Kidney epithelial cell (primary cell): ENCODE data around the gene EIF3L. TPM values are rescaled to one million over a fixed set of nuclear protein-coding genes. Genes with fewer than 3 reads are reported as not detected.

Experiments used
- DNase-seq: peaks from one replicate; pipeline ENCODE4 v3.0.0-alpha.2; 2010; ENCODE audit warnings: low read depth
- H3K27me3 ChIP-seq: 2 replicates; pipeline ENCODE4 v1.6.0; 2011; ENCODE audit warnings: low read length; ENCODE audit not compliant: control insufficient read depth, insufficient read depth
- H3K36me3 ChIP-seq: 2 replicates; pipeline ENCODE4 v1.5.1; 2011; ENCODE audit warnings: low read length; ENCODE audit not compliant: control insufficient read depth, insufficient read depth
- H3K4me3 ChIP-seq: 2 replicates; pipeline ENCODE4 v1.5.1; 2011; ENCODE audit warnings: low read depth, mild to moderate bottlenecking, control low read depth, low read length
- total RNA-seq: library from RNA; depleted of rRNA; stranded (reverse); fragments of >200 nt; gene quantifications from 2 replicates; pipeline ENCODE4 v1.2.3, GENCODE V29; 2015
- TF ChIP-seq, protein P1 (sequence below): IDR thresholded peaks from 2 replicates; pipeline ENCODE4 v1.5.1; 2011; ENCODE audit warnings: mild to moderate bottlenecking, moderate library complexity, low read length, control low read depth, inconsistent platforms; ENCODE audit not compliant: insufficient read depth, poor library complexity, severe bottlenecking

The EIF3L gene
- total RNA-seq, 1 donor from 2014 or later = 439 TPM

DNA sequence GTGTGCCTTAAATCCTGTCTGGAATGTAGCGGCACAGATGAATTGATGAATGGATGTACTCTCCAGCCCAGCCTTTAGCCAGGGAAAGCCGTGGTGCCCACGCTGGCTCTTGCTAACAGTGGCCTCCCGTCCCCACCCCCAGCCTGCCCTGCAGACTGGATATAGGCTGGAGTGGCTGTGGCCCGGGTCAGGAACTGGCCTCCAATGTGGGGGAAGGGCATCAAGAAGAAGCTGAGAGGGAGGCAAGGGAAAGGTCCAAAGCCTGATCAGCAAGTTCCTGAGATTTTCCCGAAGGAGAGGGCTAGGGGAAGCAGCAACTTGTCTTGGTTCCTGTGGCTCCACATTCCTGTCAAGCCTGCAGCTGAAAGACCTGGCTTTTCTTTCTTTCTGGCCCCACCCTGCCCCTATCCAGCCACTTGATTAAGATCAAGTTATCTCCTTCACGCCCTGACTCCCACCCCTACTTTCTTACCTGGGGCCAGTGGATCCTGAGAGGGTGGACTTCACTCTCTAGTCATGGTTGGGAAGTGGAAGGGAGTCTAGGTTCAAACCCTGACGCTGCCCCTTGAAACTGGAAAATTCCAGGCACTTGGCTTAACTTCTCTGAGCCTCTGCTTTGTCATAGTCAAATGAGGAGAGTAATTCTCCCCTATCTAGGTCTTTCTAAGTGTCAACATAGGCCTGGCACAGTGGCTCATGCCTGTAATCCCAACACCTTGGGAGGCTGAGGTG, 45.9 kb downstream of the EIF3L start:
- TF ChIP-seq, protein P1, sequence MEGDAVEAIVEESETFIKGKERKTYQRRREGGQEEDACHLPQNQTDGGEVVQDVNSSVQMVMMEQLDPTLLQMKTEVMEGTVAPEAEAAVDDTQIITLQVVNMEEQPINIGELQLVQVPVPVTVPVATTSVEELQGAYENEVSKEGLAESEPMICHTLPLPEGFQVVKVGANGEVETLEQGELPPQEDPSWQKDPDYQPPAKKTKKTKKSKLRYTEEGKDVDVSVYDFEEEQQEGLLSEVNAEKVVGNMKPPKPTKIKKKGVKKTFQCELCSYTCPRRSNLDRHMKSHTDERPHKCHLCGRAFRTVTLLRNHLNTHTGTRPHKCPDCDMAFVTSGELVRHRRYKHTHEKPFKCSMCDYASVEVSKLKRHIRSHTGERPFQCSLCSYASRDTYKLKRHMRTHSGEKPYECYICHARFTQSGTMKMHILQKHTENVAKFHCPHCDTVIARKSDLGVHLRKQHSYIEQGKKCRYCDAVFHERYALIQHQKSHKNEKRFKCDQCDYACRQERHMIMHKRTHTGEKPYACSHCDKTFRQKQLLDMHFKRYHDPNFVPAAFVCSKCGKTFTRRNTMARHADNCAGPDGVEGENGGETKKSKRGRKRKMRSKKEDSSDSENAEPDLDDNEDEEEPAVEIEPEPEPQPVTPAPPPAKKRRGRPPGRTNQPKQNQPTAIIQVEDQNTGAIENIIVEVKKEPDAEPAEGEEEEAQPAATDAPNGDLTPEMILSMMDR = no peak
- no peaks in the 10 kb centered on the region for H3K27me3 ChIP-seq
- no peak overlapping the region for H3K4me3 ChIP-seq
- DNase-seq = no peak
- H3K36me3 ChIP-seq = no peaks in the 10 kb centered on the region

DNA sequence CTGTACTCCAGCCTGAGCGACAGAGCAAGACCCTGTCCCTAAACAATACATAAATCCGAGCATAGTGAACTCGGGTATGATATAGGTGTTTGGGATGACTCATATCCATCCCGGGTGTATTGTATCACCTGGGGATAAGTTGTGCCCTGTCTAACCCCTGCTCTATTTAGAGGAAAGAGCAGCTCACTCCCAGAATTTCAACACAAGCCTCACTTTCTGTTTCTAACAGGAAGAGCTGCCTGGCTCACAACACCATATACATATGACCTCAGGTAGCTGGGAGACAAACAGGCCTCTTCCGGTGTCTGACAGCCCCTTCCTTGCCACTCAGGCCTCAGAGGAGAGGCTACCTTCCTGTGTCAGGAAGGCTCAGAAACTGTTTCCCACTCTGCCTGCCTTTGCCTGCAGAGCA, 47.0 kb downstream of the EIF3L start:
- Histone ChIP-seq H3K27me3 (no peaks in the 10 kb centered on the region), H3K36me3 (no peaks in the 10 kb centered on the region), H3K4me3 (no peak overlapping the region)
- TF ChIP-seq, protein P1 = no peak
- DNase-seq = no peak

DNA sequence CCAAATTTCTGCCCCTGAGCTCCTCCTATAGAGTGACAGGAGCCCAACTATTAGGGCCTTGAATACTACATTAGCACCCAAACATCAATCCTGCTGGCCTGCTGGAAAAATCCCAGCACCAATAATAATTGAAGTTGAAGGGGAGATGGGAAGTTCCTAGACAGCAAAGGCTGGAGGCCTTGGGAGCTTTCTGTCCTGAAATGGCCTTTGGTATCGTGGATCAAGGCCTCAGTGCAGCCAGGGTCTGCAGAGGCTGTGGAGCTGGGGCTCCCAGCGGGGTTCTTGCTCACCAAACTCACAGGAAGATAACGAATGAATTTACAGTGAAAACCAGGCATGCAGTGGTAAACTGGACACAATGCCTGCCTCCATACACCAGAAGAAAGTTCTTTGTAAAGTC, 47.7 kb downstream of the EIF3L start:
- Histone ChIP-seq H3K4me3 (no peak overlapping the region), H3K36me3 (no peaks in the 10 kb centered on the region), H3K27me3 (no peaks in the 10 kb centered on the region)
- DNase-seq = no peak
- TF ChIP-seq, protein P1 = no peak

DNA sequence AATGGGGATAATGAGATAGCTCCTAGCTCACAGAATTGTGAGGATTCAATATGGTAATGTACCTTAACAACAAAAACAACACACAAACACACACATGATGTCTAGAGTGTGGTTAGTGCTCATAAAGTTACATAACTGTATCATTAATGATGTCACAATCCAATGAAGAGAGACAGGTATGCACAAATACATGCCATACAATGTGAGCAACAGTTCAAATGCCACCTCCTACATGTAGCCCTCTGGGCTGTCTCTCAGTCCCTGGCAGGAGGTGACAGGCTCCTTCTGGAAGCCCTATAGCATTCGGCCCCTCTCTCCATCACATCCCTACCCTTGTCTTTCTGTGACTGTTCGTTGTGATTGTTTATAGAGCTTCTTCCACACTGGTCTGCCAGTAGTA, 48.6 kb downstream of the EIF3L start:
- H3K27me3 ChIP-seq = no peaks in the 10 kb centered on the region
- H3K4me3 ChIP-seq = no peak overlapping the region
- no peak for DNase-seq
- TF ChIP-seq, protein P1 = no peak
- H3K36me3 ChIP-seq = no peaks in the 10 kb centered on the region

DNA sequence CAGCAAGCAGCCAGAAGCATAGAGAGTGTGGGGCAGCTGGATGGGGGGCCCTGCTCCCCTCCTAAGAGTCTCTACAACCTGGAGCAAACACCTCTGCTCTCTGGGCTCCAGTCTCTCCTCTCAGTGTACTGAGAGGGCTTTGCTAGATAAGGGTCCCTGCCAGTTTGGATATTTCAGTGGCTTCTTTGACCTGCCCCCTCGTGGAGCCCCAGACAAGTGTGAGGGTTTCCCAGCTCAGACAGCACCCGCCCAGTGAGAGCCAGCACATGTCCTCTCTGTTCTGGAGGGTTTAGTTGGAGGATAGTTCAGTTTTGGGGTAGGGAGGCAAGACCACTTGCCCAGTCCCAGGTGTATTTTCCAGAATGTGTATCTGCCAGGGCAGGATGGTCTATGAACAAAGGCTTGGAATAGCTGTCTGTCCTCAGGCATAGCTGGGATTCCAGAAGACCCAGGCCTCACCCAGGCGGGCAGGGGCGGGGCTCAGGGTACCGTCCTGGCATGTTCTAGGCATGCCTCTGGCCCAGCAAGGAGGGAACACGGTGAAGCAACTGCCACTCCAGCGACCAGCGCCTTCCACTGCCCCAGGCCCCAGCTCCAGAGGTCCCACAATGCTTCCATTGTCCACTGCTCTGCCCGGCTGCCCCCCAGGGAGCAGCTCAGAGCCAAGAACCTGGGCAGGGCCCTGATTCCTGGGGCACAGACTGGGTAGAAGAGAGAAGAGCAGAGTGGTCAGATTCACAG, 49.4 kb downstream of the EIF3L start:
- no peak overlapping the region for H3K4me3 ChIP-seq
- DNase-seq = no peak
- no peaks in the 10 kb centered on the region for H3K27me3 ChIP-seq
- TF ChIP-seq, protein P1 = no peak
- H3K36me3 ChIP-seq = no peaks in the 10 kb centered on the region
